Fibroblast of lung (primary cell): ENCODE measurements around the gene MCCC1. TPM values are rescaled to one million over a fixed set of nuclear protein-coding genes. Genes with fewer than 3 reads are reported as not detected.
A peak's percentile ranks its signal among the peaks of the same experiment; 100 is the strongest.

ENCODE experiments used
- DNase-seq, 2 donors: peaks; one replicate each; pipeline versions ENCODE4 v3.0.0 to v3.0.0-alpha.2; 2010; ENCODE audit warnings: low read depth in 2 of 2
- H2AFZ ChIP-seq: 2 replicates; pipeline ENCODE4 v1.5.1; 2012; ENCODE audit warnings: low read length, control low read depth, inconsistent platforms
- H3K27ac ChIP-seq: 2 replicates; pipeline ENCODE4 v1.5.1; 2011; ENCODE audit warnings: low read length, control low read depth; ENCODE audit not compliant: insufficient read depth
- H3K27me3 ChIP-seq: 2 replicates; pipeline ENCODE4 v1.5.1; 2011; ENCODE audit warnings: mild to moderate bottlenecking, low read length; ENCODE audit not compliant: control insufficient read depth, insufficient read depth
- H3K36me3 ChIP-seq: 2 replicates; pipeline ENCODE4 v1.5.1; 2011; ENCODE audit warnings: low read length; ENCODE audit not compliant: control insufficient read depth, insufficient read depth
- H3K4me1 ChIP-seq: 2 replicates; pipeline ENCODE4 v1.5.1; 2011; ENCODE audit warnings: low read length; ENCODE audit not compliant: control insufficient read depth, insufficient read depth; ENCODE audit errors: extremely low read depth
- H3K4me2 ChIP-seq: 2 replicates; pipeline ENCODE4 v1.5.1; 2011; ENCODE audit warnings: low read length, control low read depth; ENCODE audit not compliant: insufficient read depth; ENCODE audit errors: extremely low read depth
- H3K4me3 ChIP-seq, 4 experiments: fragments of 200-600 bp in 1 of 4; sonication (generic) in 1 of 4; replicated peaks in 1 of 4; 2 replicates each; pipeline ENCODE4 v1.5.1; 2011 to 2016; ENCODE audit warnings: low read length in 4 of 4, low read depth in 3 of 4, mild to moderate bottlenecking in 3 of 4, control low read depth in 2 of 4, inconsistent platforms in 1 of 4, mixed read lengths in 1 of 4; ENCODE audit not compliant: insufficient read depth in 1 of 4; ENCODE audit errors: control extremely low read depth in 1 of 4
- H3K79me2 ChIP-seq: 2 replicates; pipeline ENCODE4 v1.5.1; 2012; ENCODE audit warnings: mild to moderate bottlenecking, low read length, inconsistent platforms; ENCODE audit not compliant: control insufficient read depth, insufficient read depth
- H3K9ac ChIP-seq: 2 replicates; pipeline ENCODE4 v1.5.1; 2011; ENCODE audit warnings: mild to moderate bottlenecking, low read length, control low read depth; ENCODE audit not compliant: insufficient read depth
- H3K9me3 ChIP-seq: 2 replicates; pipeline ENCODE4 v1.5.1; 2012; ENCODE audit warnings: low read depth, low read length; ENCODE audit not compliant: control insufficient read depth, insufficient read depth
- H4K20me1 ChIP-seq: 2 replicates; pipeline ENCODE4 v1.5.1; 2011; ENCODE audit warnings: low read length; ENCODE audit not compliant: control insufficient read depth, insufficient read depth; ENCODE audit errors: extremely low read depth
- EZH2 ChIP-seq: IDR thresholded peaks from 2 replicates; pipeline ENCODE4 v1.5.1; 2012; ENCODE audit warnings: low read length, control low read depth, mild to moderate bottlenecking; ENCODE audit errors: missing control alignments
- polyA plus RNA-seq, 2 donors: library from polyadenylated mRNA; depleted of rRNA in 1 of 2; stranded (reverse) in 1 of 2; unstranded in 1 of 2; fragments of >200 nt; gene quantifications; 2 replicates each; pipeline ENCODE4 v1.2.1, GENCODE V29; 2011 to 2012; ENCODE audit warnings: missing spikeins in 1 of 2
- total RNA-seq: library from RNA; depleted of rRNA; stranded (reverse); fragments of >200 nt; gene quantifications from 2 replicates; pipeline ENCODE4 v1.2.1, GENCODE V29; 2014
- TF ChIP-seq, protein P1 (sequence below), 2 donors: IDR thresholded peaks in 1 of 2; conservative IDR thresholded peaks in 1 of 2; 1 replicate in 1 of 2; 2 replicates in 1 of 2; pipeline ENCODE4 v1.5.1; 2011 to 2012; ENCODE audit warnings: low read length in 2 of 2, control low read depth in 1 of 2, inconsistent platforms in 1 of 2, low read depth in 1 of 2, mild to moderate bottlenecking in 1 of 2

The MCCC1 gene
- total and polyA plus RNA-seq, 2 donors (not counting 1 experiment from before 2014, with no cell fraction given), result 16.1 to 29.1 TPM

GRCh38 chr3:183100376-183100775, 1.1 kb upstream of the MCCC1 start:
- peak overlapping the region; percentile 32 for H3K27ac ChIP-seq

DNA sequence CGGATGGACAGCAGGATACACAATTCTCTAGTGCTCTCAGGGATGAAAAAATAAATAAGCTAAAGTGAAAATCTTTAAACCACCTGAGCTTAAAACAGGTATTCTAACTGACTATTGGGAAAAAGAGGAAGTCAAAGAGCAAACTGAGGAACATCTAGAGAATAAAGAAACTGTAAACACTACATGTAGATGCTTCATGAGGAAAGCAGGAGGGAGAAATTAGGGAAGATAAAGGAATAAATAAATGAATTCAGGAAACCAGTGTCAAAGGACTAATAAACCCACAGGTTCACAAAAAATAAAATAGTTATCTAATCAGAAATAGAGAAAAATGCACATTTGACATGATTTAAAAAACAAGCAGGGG, 525 bp upstream of the MCCC1 start:
- TF ChIP-seq EZH2, result no peak
- TF ChIP-seq, protein P1, sequence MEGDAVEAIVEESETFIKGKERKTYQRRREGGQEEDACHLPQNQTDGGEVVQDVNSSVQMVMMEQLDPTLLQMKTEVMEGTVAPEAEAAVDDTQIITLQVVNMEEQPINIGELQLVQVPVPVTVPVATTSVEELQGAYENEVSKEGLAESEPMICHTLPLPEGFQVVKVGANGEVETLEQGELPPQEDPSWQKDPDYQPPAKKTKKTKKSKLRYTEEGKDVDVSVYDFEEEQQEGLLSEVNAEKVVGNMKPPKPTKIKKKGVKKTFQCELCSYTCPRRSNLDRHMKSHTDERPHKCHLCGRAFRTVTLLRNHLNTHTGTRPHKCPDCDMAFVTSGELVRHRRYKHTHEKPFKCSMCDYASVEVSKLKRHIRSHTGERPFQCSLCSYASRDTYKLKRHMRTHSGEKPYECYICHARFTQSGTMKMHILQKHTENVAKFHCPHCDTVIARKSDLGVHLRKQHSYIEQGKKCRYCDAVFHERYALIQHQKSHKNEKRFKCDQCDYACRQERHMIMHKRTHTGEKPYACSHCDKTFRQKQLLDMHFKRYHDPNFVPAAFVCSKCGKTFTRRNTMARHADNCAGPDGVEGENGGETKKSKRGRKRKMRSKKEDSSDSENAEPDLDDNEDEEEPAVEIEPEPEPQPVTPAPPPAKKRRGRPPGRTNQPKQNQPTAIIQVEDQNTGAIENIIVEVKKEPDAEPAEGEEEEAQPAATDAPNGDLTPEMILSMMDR (conservative IDR thresholded peaks at IDR 0.05 in 1 of 2, IDR thresholded peaks at IDR 0.05 in 1 of 2; ENCODE audit: low read depth in 1 of 2, low read length in 2 of 2), result no peak
- H3K4me2 ChIP-seq, result peak overlapping the region; percentile 86
- no peaks in the 10 kb centered on the region for H3K9me3 ChIP-seq
- H3K9ac ChIP-seq, result no peak overlapping the region
- H3K4me1 ChIP-seq, result peaks cover 5% of the 10 kb centered on the region
- no peaks in the 10 kb centered on the region for H3K36me3 ChIP-seq
- peaks cover 6% of the 10 kb centered on the region for H3K79me2 ChIP-seq
- peak overlapping the region; percentile 86 for H3K27ac ChIP-seq
- DNase-seq, result no peak
- H3K4me3 ChIP-seq, result peak overlapping the region; percentile 75 to 91 (median 84)
- no peaks in the 10 kb centered on the region for H4K20me1 ChIP-seq
- H3K27me3 ChIP-seq, result no peaks in the 10 kb centered on the region
- no peak overlapping the region for H2AFZ ChIP-seq

More at GRCh38 chr3:183100376-183100775, 1.1 kb upstream of the MCCC1 start:
- no peak for TF ChIP-seq EZH2
- H3K4me2 ChIP-seq, result no peak overlapping the region
- no peaks in the 10 kb centered on the region for H4K20me1 ChIP-seq
- no peaks in the 10 kb centered on the region for H3K27me3 ChIP-seq
- H3K4me3 ChIP-seq, result no peak overlapping the region
- H3K9ac ChIP-seq, result no peak overlapping the region
- no peaks in the 10 kb centered on the region for H3K9me3 ChIP-seq
- peaks cover 5% of the 10 kb centered on the region for H3K4me1 ChIP-seq
- no peak overlapping the region for H2AFZ ChIP-seq
- peak in 1 of 2 donors; percentile 70 for DNase-seq
- H3K79me2 ChIP-seq, result peaks cover 6% of the 10 kb centered on the region
- no peaks in the 10 kb centered on the region for H3K36me3 ChIP-seq

DNA sequence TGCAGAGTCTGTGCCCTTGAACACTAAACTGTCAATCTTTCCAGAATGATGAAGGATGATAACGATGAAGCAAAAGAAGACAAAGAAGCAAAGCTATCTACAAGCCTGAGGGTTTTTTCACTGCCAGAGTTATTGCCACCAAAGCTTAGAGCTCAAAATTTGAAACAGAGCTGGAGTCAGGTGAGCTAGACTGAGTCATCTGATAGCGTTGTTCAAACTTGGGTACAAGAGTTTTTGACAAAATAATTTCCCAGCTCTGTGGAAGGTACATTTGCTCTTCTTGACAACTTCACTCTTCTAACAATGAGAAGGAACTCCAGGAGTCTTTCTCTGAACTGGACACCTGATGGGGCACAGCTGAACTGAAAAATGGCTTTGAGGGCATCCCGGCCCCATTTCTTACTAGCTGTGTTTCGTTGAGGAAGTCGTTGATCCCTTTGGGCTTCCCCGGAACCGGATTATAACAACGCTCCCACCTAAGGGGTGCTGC, 715 bp downstream of the MCCC1 start:
- no peaks in the 10 kb centered on the region for H4K20me1 ChIP-seq
- TF ChIP-seq, protein P1 (conservative IDR thresholded peaks at IDR 0.05 in 1 of 2, IDR thresholded peaks at IDR 0.05 in 1 of 2; ENCODE audit: low read depth in 1 of 2, low read length in 2 of 2), result no peak
- no peak for TF ChIP-seq EZH2
- H3K4me1 ChIP-seq, result peaks cover 5% of the 10 kb centered on the region
- H3K36me3 ChIP-seq, result no peaks in the 10 kb centered on the region
- H3K9me3 ChIP-seq, result no peaks in the 10 kb centered on the region
- peak overlapping the region; percentile 75 to 91 (median 84) for H3K4me3 ChIP-seq
- H3K27me3 ChIP-seq, result no peaks in the 10 kb centered on the region
- peak overlapping the region; percentile 96 for H2AFZ ChIP-seq
- peak overlapping the region; percentile 86 for H3K27ac ChIP-seq
- H3K79me2 ChIP-seq, result peaks cover 6% of the 10 kb centered on the region
- H3K4me2 ChIP-seq, result peak overlapping the region; percentile 74
- no peak for DNase-seq
- H3K9ac ChIP-seq, result peak overlapping the region; percentile 81
